Retinal pigment epithelial cell (primary cell): ENCODE data around the gene HMGCLL1.
A peak's percentile ranks its signal among the peaks of the same experiment; 100 is the strongest.

Experiments used
- DNase-seq: peaks from one replicate; pipeline ENCODE4 v3.0.0-alpha.2; 2010; ENCODE audit warnings: low read depth
- H3K4me3 ChIP-seq: 2 replicates; pipeline ENCODE4 v1.5.1; 2011; ENCODE audit warnings: mild to moderate bottlenecking, low read length, control low read depth, moderate library complexity
- CTCF ChIP-seq: conservative IDR thresholded peaks from 2 replicates; pipeline ENCODE4 v1.5.1; 2011; ENCODE audit warnings: low read depth, low read length, control low read depth, inconsistent platforms

The HMGCLL1 gene

GRCh38 chr6:55531496-55531895, 47.5 kb downstream of the HMGCLL1 start:
- DNase-seq, result no peak
- H3K4me3 ChIP-seq, result no peak overlapping the region
- no peak for TF ChIP-seq CTCF

GRCh38 chr6:55530931-55531330, 48.1 kb downstream of the HMGCLL1 start:
- no peak for TF ChIP-seq CTCF
- DNase-seq, result no peak
- no peak overlapping the region for H3K4me3 ChIP-seq

GRCh38 chr6:55528624-55529023, 50.4 kb downstream of the HMGCLL1 start:
- DNase-seq, result no peak
- peak; percentile 59 for TF ChIP-seq CTCF
- H3K4me3 ChIP-seq, result no peak overlapping the region

- no peak overlapping the region for H3K4me3 ChIP-seq
- TF ChIP-seq CTCF, result no peak
- DNase-seq, result no peak
Observed at GRCh38 chr6:55524441-55524840, 54.6 kb downstream of the HMGCLL1 start.

GRCh38 chr6:55518529-55519060, 60.4 kb downstream of the HMGCLL1 start:
- no peak for DNase-seq
- H3K4me3 ChIP-seq, result no peak overlapping the region
- no peak for TF ChIP-seq CTCF

- TF ChIP-seq CTCF, result no peak
- DNase-seq, result no peak
- H3K4me3 ChIP-seq, result no peak overlapping the region
Observed at GRCh38 chr6:55516736-55517135, 62.3 kb downstream of the HMGCLL1 start.

GRCh38 chr6:55512904-55513303, 66.1 kb downstream of the HMGCLL1 start:
- H3K4me3 ChIP-seq, result no peak overlapping the region
- DNase-seq, result no peak
- TF ChIP-seq CTCF, result no peak
